NCI-H82 treated with DMSO at 0.1 percent for 48 hours (cell line): Measurements from ENCODE around the gene RXFP2.

Source experiments
- DNase-seq: peaks from one replicate; lab custom pipeline; 2025; ENCODE audit not compliant: unreplicated experiment; lab: John Stamatoyannopoulos, UW

Gene RXFP2, protein sequence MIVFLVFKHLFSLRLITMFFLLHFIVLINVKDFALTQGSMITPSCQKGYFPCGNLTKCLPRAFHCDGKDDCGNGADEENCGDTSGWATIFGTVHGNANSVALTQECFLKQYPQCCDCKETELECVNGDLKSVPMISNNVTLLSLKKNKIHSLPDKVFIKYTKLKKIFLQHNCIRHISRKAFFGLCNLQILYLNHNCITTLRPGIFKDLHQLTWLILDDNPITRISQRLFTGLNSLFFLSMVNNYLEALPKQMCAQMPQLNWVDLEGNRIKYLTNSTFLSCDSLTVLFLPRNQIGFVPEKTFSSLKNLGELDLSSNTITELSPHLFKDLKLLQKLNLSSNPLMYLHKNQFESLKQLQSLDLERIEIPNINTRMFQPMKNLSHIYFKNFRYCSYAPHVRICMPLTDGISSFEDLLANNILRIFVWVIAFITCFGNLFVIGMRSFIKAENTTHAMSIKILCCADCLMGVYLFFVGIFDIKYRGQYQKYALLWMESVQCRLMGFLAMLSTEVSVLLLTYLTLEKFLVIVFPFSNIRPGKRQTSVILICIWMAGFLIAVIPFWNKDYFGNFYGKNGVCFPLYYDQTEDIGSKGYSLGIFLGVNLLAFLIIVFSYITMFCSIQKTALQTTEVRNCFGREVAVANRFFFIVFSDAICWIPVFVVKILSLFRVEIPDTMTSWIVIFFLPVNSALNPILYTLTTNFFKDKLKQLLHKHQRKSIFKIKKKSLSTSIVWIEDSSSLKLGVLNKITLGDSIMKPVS

GRCh38 chr13:31739226-31739625 is at the start of gene RXFP2:
Gene RXFP2 (plus strand): TSS chr13:31739526. CDS start chr13:31739613, 87 bp downstream.
- no peak for DNase-seq

- DNase-seq: no peak
Observed at GRCh38 chr13:31697290-31697689, 42.0 kb upstream of the RXFP2 start.

DNA sequence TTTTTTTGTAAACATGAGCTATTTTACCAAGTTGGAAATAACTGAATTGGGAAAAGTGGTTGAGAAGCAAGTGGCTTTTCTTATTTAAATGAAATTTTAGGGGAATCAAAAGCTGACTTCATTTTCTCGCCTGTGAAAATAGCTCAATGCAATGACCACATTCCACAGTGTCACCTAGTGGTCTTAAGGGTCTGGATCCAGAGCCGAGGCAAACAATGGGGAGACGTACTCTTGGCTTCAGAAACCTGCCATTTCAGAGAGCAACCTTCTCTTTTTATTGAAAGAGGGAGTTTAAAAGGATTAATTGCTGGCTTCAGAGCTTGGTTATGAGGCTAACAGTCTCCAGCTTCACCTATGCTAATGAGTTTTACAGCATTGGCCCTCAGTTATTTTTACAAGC is 39.7 kb upstream of the RXFP2 start:
- no peak for DNase-seq

- no peak for DNase-seq
Observed at GRCh38 chr13:31703780-31704179, 35.5 kb upstream of the RXFP2 start.

DNA sequence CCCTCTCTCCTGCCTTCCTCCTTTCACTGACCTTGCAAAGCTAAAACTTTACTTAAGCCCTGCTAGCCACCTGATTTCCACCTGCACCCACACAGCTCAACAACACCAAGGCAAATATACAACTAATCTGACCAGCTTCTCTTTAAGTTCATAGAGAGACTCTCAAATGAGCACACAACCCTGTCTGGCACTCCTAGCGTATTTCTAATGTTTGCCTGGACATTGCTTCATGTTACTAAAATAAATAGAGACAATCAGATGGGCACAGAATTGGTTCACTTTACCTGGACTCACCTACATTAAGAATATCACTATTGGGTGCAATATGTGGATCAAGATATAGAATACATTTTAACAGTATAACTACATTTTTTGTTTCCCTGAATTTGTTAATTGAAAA is 33.2 kb upstream of the RXFP2 start:
- DNase-seq: no peak

DNA sequence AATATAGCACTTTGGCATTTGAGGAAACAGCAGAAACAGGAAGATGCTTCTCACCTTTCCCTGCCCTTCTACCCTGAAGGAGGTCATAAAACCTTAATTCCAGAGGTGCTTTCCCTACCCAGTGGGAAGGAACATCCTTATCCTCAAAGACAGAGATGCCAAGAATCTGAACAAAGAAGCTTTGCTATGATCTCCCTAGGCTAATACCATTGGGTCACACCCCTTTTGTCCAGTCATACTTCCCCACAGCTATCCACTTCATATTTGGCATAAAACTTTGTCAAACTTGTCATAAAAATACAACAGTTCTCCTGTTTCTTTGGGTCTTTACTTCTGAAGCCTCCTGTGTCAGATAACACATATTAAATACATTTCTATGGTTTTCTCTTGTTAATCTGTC is 21.7 kb upstream of the RXFP2 start:
- no peak for DNase-seq

DNA sequence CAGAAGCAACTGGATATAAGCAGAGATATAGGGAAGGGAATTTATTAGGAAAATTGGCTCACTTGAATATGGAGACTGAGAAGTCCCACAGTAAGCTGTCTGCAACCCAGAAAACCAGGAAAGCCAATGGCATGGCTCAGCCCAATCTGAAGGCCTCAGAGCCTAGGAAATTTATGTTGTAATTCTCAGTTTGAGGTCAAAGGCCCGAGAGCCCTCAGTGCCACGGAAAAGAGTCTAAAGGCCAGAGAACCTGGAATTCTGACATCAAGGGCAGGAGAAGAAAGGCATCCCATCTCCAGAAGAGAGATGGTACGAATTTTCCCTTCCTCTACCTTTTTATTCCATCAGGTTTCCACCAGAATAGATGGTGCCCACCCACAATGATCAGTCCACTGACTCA is 20.1 kb upstream of the RXFP2 start:
- DNase-seq: no peak

DNA sequence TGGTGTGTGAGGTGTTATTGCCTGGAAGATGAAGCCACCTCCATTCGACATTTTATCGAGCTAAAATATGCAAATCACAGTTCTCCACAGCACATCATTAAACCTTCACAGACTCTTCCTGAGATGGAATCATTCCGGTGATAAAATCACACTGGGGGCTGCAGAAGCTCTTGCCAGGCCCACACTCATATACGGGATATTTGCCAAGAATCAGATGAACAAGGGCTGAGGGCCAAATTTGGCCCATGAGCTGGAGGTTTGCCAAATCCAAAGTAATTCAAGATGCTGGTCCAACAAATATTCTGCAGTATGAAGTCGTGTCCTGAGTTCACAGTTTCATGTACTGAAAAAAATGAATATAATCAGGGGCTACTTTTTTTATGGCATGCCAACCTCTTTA is 16.7 kb upstream of the RXFP2 start:
- no peak for DNase-seq

DNA sequence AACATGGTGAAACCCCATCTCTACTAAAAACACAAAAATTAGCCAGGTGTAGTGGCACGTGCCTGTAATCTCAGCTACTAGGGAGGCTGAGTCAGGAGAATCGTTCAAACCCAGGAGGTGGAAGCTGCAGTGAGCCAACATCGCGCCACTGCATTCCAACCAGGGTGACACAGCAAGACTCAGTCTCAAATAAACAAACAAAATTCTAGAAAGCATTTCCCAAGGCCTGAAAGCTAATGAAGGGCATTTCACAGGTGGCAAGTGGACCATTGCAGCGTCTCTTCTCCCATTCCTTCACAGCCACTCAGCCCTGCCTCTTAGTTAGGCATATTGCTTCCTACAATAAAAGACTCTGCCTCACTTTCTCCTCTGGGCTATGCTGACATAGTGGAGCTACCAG is 13.5 kb upstream of the RXFP2 start:
- no peak for DNase-seq

DNA sequence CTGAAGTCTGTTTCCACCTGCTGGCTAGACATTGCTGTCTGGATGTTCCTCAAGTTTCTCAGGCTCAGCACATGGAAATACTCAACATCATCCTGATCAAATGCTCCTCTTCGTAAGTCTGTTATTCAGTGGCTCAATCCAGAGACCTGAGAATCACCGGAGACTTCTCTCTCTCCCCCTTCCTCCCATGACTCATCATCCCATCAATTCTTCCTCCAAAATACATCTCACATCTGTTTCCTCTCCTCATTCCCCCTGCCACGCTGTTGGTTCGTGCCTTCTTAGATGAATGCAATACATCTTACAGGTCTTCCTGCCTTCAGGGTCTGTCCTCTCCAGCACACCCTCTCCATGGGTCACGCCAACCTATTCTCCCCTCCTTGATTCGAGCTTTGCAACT is 7.4 kb upstream of the RXFP2 start:
- no peak for DNase-seq

GRCh38 chr13:31733066-31733465 is 6.3 kb upstream of the RXFP2 start:
- DNase-seq: no peak

GRCh38 chr13:31733647-31734046 is 5.7 kb upstream of the RXFP2 start:
- DNase-seq: no peak

GRCh38 chr13:31742097-31742734 is 2.9 kb downstream of the RXFP2 start:
- no peak for DNase-seq

DNA sequence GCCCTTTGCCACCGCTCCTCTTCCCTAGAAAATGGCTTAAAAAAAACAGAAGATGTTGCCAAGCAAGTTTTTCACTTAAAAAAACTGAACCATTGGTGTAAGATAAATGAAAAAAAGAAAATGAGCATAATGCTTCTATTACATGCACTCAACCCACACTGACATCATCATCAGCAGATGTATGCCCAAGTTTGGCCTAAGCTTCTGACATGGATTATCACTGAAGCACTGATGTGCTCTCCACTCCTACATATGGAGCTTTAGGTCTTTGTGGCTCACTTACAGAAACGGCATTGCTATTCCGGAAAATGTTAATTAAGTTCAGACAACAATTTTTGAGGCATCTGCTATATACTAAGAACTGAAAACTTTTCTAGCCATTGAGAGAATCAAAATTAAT is 8.0 kb downstream of the RXFP2 start:
- DNase-seq: no peak

GRCh38 chr13:31747966-31748365 is 8.6 kb downstream of the RXFP2 start:
- no peak for DNase-seq

GRCh38 chr13:31749929-31750328 is 10.6 kb downstream of the RXFP2 start:
- DNase-seq: no peak

GRCh38 chr13:31755211-31755610 is 15.9 kb downstream of the RXFP2 start:
- DNase-seq: no peak

DNA sequence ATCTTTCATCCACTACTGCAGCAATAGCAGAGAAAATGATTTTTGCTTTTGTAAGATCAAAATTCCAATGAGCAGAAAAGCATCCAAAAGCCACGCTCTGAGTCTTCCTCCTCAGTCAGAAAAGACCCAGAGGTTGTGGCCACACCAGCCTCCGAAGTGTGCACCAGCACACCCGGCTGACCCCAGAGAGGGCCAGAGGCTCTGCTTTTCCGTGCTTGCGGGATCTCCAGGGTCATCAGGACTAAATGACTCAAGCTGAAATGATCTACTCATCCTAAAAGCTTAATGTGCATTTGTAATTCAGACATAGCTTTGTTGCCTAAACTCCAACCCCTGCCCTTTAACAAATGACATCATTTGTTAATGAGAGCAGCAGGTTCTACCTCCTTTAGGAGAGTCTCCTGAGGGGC is 16.5 kb downstream of the RXFP2 start:
- no peak for DNase-seq

DNA sequence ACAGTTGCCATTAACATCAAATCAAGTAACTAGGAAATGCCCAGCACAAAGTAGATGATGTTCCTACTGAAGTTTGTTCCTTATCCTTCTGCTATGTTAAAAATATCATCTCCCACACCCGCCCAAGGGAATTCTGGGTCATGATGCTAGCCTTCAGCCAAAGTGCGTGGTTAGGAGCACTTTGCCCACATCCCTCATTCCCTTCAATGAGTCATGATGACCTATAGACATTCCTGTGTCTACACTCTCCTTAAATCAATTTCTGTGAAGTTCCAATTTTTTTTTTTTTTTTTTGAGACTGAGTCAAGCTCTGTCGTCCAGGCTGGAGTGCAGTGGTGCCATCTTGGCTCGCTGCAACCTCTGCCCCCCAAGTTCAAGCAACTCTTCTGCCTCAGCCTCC is 17.0 kb downstream of the RXFP2 start:
- no peak for DNase-seq

- DNase-seq: no peak
Observed at GRCh38 chr13:31761951-31762350, 22.6 kb downstream of the RXFP2 start.

DNA sequence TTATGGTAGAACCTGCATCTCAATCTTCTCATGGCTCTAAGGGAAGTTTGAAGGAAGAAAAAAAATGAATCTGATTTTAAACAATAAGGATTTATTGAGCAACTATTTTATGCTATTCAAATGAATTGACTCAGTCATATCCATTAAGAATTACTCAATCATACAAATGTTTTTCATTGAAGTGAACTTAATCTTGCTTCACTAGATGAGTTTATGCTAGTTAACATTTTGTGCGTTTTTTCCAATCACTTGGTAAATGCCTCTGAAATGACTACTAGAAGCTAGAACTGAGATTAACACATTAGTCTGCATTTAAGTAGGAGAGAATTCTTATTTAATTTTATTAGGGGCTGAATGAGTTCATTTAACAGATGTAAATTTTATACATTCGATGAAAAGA is 25.2 kb downstream of the RXFP2 start:
- no peak for DNase-seq
